ENCODE results near the gene LMF2. TPM values are rescaled to one million over a fixed set of nuclear protein-coding genes. Genes with fewer than 3 reads are reported as not detected.

The LMF2 gene
- total RNA-seq, 1 experiment from 2014 or later = 42.4 TPM

GRCh38 chr22:50551160-50551752 lies 43.8 kb upstream of the LMF2 start:
- Histone ChIP-seq H3K79me2 (ENCODE audit: low read length) (no peaks in the 10 kb centered on the region), H3K4me1 (ENCODE audit: insufficient read depth, low read length) (no peaks in the 10 kb centered on the region), H3K27ac (ENCODE audit: low read length) (no peak overlapping the region), H3K36me3 (ENCODE audit: low read depth, low read length) (no peaks in the 10 kb centered on the region), H3K9me2 (replicated peaks; ENCODE audit: low read length) (no peaks in the 10 kb centered on the region), H2AFZ (ENCODE audit: low read length) (no peak overlapping the region), H3K9me3 (ENCODE audit: low read length) (no peaks in the 10 kb centered on the region), H3K4me2 (ENCODE audit: low read length) (no peak overlapping the region), H3K4me3 (ENCODE audit: low read length) (no peak overlapping the region), H3K27me3 (ENCODE audit: low read length) (no peaks in the 10 kb centered on the region), H3K9ac (ENCODE audit: low read length) (no peak overlapping the region), H4K20me1 (ENCODE audit: low read length) (no peaks in the 10 kb centered on the region), H3F3A (ENCODE audit: low read length, unreplicated experiment) (no peaks in the 10 kb centered on the region)
- TF ChIP-seq, protein P1, sequence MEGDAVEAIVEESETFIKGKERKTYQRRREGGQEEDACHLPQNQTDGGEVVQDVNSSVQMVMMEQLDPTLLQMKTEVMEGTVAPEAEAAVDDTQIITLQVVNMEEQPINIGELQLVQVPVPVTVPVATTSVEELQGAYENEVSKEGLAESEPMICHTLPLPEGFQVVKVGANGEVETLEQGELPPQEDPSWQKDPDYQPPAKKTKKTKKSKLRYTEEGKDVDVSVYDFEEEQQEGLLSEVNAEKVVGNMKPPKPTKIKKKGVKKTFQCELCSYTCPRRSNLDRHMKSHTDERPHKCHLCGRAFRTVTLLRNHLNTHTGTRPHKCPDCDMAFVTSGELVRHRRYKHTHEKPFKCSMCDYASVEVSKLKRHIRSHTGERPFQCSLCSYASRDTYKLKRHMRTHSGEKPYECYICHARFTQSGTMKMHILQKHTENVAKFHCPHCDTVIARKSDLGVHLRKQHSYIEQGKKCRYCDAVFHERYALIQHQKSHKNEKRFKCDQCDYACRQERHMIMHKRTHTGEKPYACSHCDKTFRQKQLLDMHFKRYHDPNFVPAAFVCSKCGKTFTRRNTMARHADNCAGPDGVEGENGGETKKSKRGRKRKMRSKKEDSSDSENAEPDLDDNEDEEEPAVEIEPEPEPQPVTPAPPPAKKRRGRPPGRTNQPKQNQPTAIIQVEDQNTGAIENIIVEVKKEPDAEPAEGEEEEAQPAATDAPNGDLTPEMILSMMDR (conservative IDR thresholded peaks at IDR 0.05; ENCODE audit: low read depth, low read length) = no peak
- no peak for TF ChIP-seq EZH2phosphoT487 (IDR thresholded peaks at IDR 0.05; ENCODE audit: borderline replicate concordance, low read length)
- no peak for TF ChIP-seq EZH2 (IDR thresholded peaks at IDR 0.05; ENCODE audit: low read length, unreplicated experiment)
- no peak for DNase-seq
- ChIA-PET CTCF (no interaction called here), POLR2A (ENCODE audit: unreplicated experiment) (no interaction called here)
- no peak for ATAC-seq
- intact Hi-C loops (cut with micrococcal nuclease) = no loop called here
- no TSS peak for BruUV-seq (replicated peaks)

DNA sequence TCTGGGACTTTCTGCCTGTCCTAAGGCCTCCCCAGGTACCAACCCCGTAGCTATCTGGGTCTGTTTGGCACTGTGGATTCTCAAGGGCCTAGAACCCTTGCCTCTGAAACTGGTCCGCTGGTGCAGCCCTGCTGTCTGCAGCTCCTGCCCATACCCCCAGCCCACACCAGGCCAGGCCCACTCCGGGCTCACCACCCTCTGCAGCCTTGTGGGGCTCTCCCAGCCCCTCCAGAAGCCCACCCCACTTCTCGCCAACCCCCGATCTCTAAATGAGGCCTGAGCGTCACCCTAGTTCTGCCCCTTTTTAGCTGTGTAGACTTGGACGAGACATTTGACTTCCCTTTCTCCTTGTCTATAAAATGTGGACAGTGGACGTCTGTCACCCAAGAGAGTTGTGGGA lies 42.9 kb upstream of the LMF2 start:
- Histone ChIP-seq H3K4me1 (ENCODE audit: insufficient read depth, low read length) (no peaks in the 10 kb centered on the region), H3K27me3 (ENCODE audit: low read length) (no peaks in the 10 kb centered on the region), H3K27ac (ENCODE audit: low read length) (no peak overlapping the region), H3K4me2 (ENCODE audit: low read length) (no peak overlapping the region), H3K79me2 (ENCODE audit: low read length) (no peaks in the 10 kb centered on the region), H3F3A (ENCODE audit: low read length, unreplicated experiment) (no peaks in the 10 kb centered on the region), H3K36me3 (ENCODE audit: low read depth, low read length) (no peaks in the 10 kb centered on the region), H4K20me1 (ENCODE audit: low read length) (no peaks in the 10 kb centered on the region), H3K9ac (ENCODE audit: low read length) (no peak overlapping the region), H3K9me2 (replicated peaks; ENCODE audit: low read length) (no peaks in the 10 kb centered on the region), H3K4me3 (ENCODE audit: low read length) (no peak overlapping the region), H3K9me3 (ENCODE audit: low read length) (no peaks in the 10 kb centered on the region), H2AFZ (ENCODE audit: low read length) (no peak overlapping the region)
- BruUV-seq (replicated peaks) = no TSS peak
- DNase-seq (no peak), ATAC-seq (no peak)
- intact Hi-C loops (cut with micrococcal nuclease) = no loop called here
- CTCF ChIA-PET = no interaction called here
- POLR2A ChIA-PET (ENCODE audit: unreplicated experiment) = no interaction called here
- no peak for TF ChIP-seq EZH2phosphoT487 (IDR thresholded peaks at IDR 0.05; ENCODE audit: borderline replicate concordance, low read length)
- TF ChIP-seq EZH2 (IDR thresholded peaks at IDR 0.05; ENCODE audit: low read length, unreplicated experiment) = no peak
- TF ChIP-seq, protein P1 (conservative IDR thresholded peaks at IDR 0.05; ENCODE audit: low read depth, low read length) = no peak

GRCh38 chr22:50548921-50549790 lies 41.7 kb upstream of the LMF2 start:
- CTCF ChIA-PET = no interaction called here
- H3K9me3 ChIP-seq (ENCODE audit: low read length) = no peaks in the 10 kb centered on the region

More at GRCh38 chr22:50548921-50549790, 41.7 kb upstream of the LMF2 start:
- no TSS peak for BruUV-seq (replicated peaks)
- Histone ChIP-seq H3K4me2 (ENCODE audit: low read length) (no peak overlapping the region), H4K20me1 (ENCODE audit: low read length) (no peaks in the 10 kb centered on the region), H3K79me2 (ENCODE audit: low read length) (no peaks in the 10 kb centered on the region), H3K36me3 (ENCODE audit: low read depth, low read length) (no peaks in the 10 kb centered on the region), H3K9me2 (replicated peaks; ENCODE audit: low read length) (no peaks in the 10 kb centered on the region), H3K9ac (ENCODE audit: low read length) (no peak overlapping the region), H3K4me3 (ENCODE audit: low read length) (no peak overlapping the region), H3K4me1 (ENCODE audit: insufficient read depth, low read length) (no peaks in the 10 kb centered on the region), H3K27me3 (ENCODE audit: low read length) (no peaks in the 10 kb centered on the region), H2AFZ (ENCODE audit: low read length) (no peak overlapping the region), H3F3A (ENCODE audit: low read length, unreplicated experiment) (no peaks in the 10 kb centered on the region), H3K27ac (ENCODE audit: low read length) (no peak overlapping the region)
- intact Hi-C loops (cut with micrococcal nuclease) = no loop called here
- no peak for ATAC-seq
- DNase-seq = no peak
- POLR2A ChIA-PET (ENCODE audit: unreplicated experiment) = no interaction called here
- TF ChIP-seq, protein P1 (conservative IDR thresholded peaks at IDR 0.05; ENCODE audit: low read depth, low read length) = no peak
- TF ChIP-seq EZH2 (IDR thresholded peaks at IDR 0.05; ENCODE audit: low read length, unreplicated experiment) (no peak), EZH2phosphoT487 (IDR thresholded peaks at IDR 0.05; ENCODE audit: borderline replicate concordance, low read length) (no peak)
